B cell (primary cell): ENCODE data around the gene BATF3. TPM values are rescaled to one million over a fixed set of nuclear protein-coding genes. Genes with fewer than 3 reads are reported as not detected.

Source experiments
- ATAC-seq: fragments of 200-7000 bp; cut with Tn5 transposase; one replicate; pipeline ENCODE4 v1.10.0; 2021; ENCODE audit warnings: low read depth, mild to moderate bottlenecking, moderate number of reproducible peaks, moderate library complexity
- CTCF ChIA-PET: fragments of 350-600 bp; sonication (Branson Sonifier 250); formaldehyde crosslinking; loops from one replicate; lab custom pipeline; 2021; ENCODE audit warnings: antibody characterized with exemption, inconsistent platforms; lab: Charles Lee
- POLR2A ChIA-PET: fragments of 350-600 bp; sonication (Branson Sonifier 250); formaldehyde crosslinking; loops from one replicate; lab custom pipeline; 2021; ENCODE audit warnings: antibody characterized with exemption; lab: Charles Lee
- DNase-seq: peaks from one replicate; pipeline ENCODE4 v3.0.0; 2013
- H2AFZ ChIP-seq: 2 replicates; pipeline ENCODE4 v1.6.1; 2012; ENCODE audit warnings: mild to moderate bottlenecking, low read depth, low read length; ENCODE audit not compliant: insufficient read depth, poor library complexity, severe bottlenecking
- H3K27ac ChIP-seq, 2 donors: 1 replicate in 1 of 2; 2 replicates in 1 of 2; pipeline ENCODE4 v1.5.1; 2012 to 2013; ENCODE audit warnings: low read length in 2 of 2, mild to moderate bottlenecking in 2 of 2, moderate library complexity in 1 of 2
- H3K27me3 ChIP-seq, 4 experiments: fragments of 200-600 bp in 1 of 4; sonication (generic) in 1 of 4; replicated peaks in 1 of 4; 1 replicate in 2 of 4; 2 replicates in 2 of 4; pipeline versions ENCODE4 v1.6.1 to v1.7.0; 2013 to 2016; ENCODE audit warnings: low read length in 3 of 4, mild to moderate bottlenecking in 2 of 4, mixed read lengths in 1 of 4, moderate library complexity in 1 of 4; ENCODE audit not compliant: insufficient read depth in 4 of 4, control insufficient read depth in 3 of 4; ENCODE audit errors: control extremely low read depth in 1 of 4
- H3K36me3 ChIP-seq, 2 experiments: replicated peaks in 1 of 2; 1 replicate in 1 of 2; 2 replicates in 1 of 2; pipeline versions ENCODE4 v1.6.1 to v1.7.1; 2013; ENCODE audit warnings: low read length in 1 of 2; ENCODE audit not compliant: insufficient read depth in 2 of 2, control insufficient read depth in 1 of 2; ENCODE audit errors: control extremely low read depth in 1 of 2, extremely low read depth in 1 of 2
- H3K4me1 ChIP-seq, 2 donors: fragments of 200-600 bp in 1 of 2; sonication (generic) in 1 of 2; 1 replicate in 1 of 2; 2 replicates in 1 of 2; pipeline versions ENCODE4 v1.5.1 to v1.6.1; 2013 to 2017; ENCODE audit warnings: low read length in 2 of 2; ENCODE audit not compliant: control insufficient read depth in 2 of 2, insufficient read depth in 2 of 2
- H3K4me2 ChIP-seq: replicated peaks from 2 replicates; pipeline ENCODE3; 2012; ENCODE audit warnings: mild to moderate bottlenecking, low read depth, low read length; ENCODE audit not compliant: poor library complexity, severe bottlenecking
- H3K4me3 ChIP-seq, 5 experiments: fragments of 200-600 bp in 1 of 5; sonication (generic) in 1 of 5; 1 replicate in 3 of 5; 2 replicates in 2 of 5; pipeline versions ENCODE4 v1.5.1 to v1.7.0; 2011 to 2016; ENCODE audit warnings: low read length in 4 of 5, mild to moderate bottlenecking in 4 of 5, low read depth in 2 of 5, control low read depth in 1 of 5, moderate library complexity in 1 of 5; ENCODE audit not compliant: insufficient read depth in 1 of 5; ENCODE audit errors: control extremely low read depth in 1 of 5, extremely low read depth in 1 of 5
- H3K79me2 ChIP-seq: fragments of 200-600 bp; sonication (generic); one replicate; pipeline ENCODE4 v1.6.0; 2016; ENCODE audit warnings: low read length; ENCODE audit not compliant: control insufficient read depth, insufficient read depth
- H3K9ac ChIP-seq: fragments of 200-600 bp; sonication (generic); 2 replicates; pipeline ENCODE4 v1.6.1; 2017; ENCODE audit warnings: mild to moderate bottlenecking, low read length, moderate library complexity
- H3K9me3 ChIP-seq, 3 donors: one replicate each; pipeline versions ENCODE4 v1.6.1 to v1.7.1; 2013; ENCODE audit warnings: low read length in 2 of 3; ENCODE audit not compliant: control insufficient read depth in 2 of 3, insufficient read depth in 1 of 3; ENCODE audit errors: control extremely low read depth in 1 of 3
- H4K20me1 ChIP-seq: 2 replicates; pipeline ENCODE4 v1.6.0; 2012; ENCODE audit warnings: mild to moderate bottlenecking, low read length; ENCODE audit not compliant: insufficient read depth, control insufficient read depth, poor library complexity, severe bottlenecking
- H3K27ac Mint-ChIP-seq: one replicate; pipeline ENCODE4 v1.8.0; 2021; ENCODE audit warnings: mixed read lengths
- H3K27me3 Mint-ChIP-seq: one replicate; pipeline ENCODE4 v1.8.0; 2021; ENCODE audit warnings: mixed read lengths
- H3K4me1 Mint-ChIP-seq: one replicate; pipeline ENCODE4 v1.8.0; 2021; ENCODE audit warnings: mixed read lengths
- H3K4me3 Mint-ChIP-seq: one replicate; pipeline ENCODE4 v1.8.0; 2021; ENCODE audit warnings: mixed read lengths
- H3K9me3 Mint-ChIP-seq: one replicate; pipeline ENCODE4 v1.8.0; 2022; ENCODE audit warnings: mixed read lengths; ENCODE audit not compliant: insufficient read depth
- EZH2 ChIP-seq: IDR thresholded peaks from 2 replicates; pipeline ENCODE4 v1.6.1; 2012; ENCODE audit warnings: borderline replicate concordance, low read depth, mild to moderate bottlenecking, moderate library complexity, low read length; ENCODE audit not compliant: insufficient read depth, poor library complexity, severe bottlenecking
- WGBS: methylation state at CpG from one replicate; pipeline ENCODE4 v1.1.5; 2013; ENCODE audit warnings: missing lambda C conversion rate; ENCODE audit not compliant: insufficient coverage; 5-methylcytosine and 5-hydroxymethylcytosine counted together
- intact Hi-C: fragments of 100-400 bp; cut with micrococcal nuclease; formaldehyde crosslinking; loops from one replicate; pipeline ENCODE4 v1.10.0; 2022
- polyA plus RNA-seq: library from polyadenylated mRNA; depleted of rRNA; stranded (reverse); fragments of >200 nt; gene quantifications from 2 replicates; pipeline ENCODE4 v1.2.3, GENCODE V29; 2012
- total RNA-seq, 2 donors: library from RNA; stranded (reverse); fragments of 120-200 nt in 1 of 2; gene quantifications; 1 replicate in 1 of 2; 2 replicates in 1 of 2; pipeline versions ENCODE4 v1.2.3 to v1.2.4, GENCODE V29; 2013 to 2022
- TF ChIP-seq, protein P1 (sequence below): fragments of 200-600 bp; IDR thresholded peaks from one replicate; pipeline ENCODE4 v1.8.0; 2022; ENCODE audit warnings: antibody characterized with exemption, mild to moderate bottlenecking

The BATF3 gene
- total and polyA plus RNA-seq, 2 donors (not counting 1 experiment from before 2014, with no cell fraction given) = 0.36 to 1.9 TPM

DNA sequence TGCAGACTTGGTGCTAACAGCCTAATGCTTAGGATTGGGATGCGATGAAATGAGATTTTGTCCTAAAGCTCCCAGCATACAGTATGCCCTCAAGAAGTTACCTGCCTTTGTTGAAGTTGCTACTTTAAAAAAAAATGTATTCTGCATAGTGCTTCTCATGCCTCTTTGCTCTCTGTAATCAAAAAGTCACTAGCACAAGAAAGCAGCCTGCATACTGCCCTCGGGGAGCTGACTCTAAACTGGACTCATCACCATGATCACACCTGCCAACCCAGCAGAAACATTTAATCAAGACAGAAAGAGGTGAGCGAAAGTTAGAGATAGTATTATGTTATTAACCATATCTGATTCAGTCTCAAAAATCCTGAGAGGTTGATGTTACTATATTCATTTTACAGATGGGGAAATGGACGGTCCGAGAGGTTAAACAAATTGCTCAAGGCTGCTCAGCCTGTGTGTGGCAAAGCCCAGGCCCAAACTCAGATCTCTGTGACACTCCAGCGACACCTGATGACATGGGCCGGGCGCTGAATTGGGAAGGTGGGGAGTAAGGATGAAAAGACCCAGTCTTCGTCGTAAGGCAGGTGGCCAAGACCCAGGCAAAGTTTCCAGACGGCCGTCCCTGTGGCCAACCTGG lies 1.1 kb downstream of the BATF3 start:
- ATAC-seq = no peak
- no peak for DNase-seq
- Mint-ChIP-seq H3K4me3 (peak overlapping the region; percentile 92), H3K27ac (peak overlapping the region; percentile 27), H3K27me3 (peaks cover 4% of the 10 kb centered on the region), H3K4me1 (peaks cover 39% of the 10 kb centered on the region), H3K9me3 (no peaks in the 10 kb centered on the region)
- H3K4me2 ChIP-seq = peak overlapping the region; percentile 97
- no peaks in the 10 kb centered on the region for H3K9me3 ChIP-seq
- no peaks in the 10 kb centered on the region for H3K36me3 ChIP-seq
- peaks cover 0 to 19% (median 3%) of the 10 kb centered on the region in 4 experiments for H3K27me3 ChIP-seq
- H4K20me1 ChIP-seq = no peaks in the 10 kb centered on the region
- peak overlapping the region; percentile 66 for H3K9ac ChIP-seq
- H3K79me2 ChIP-seq = no peaks in the 10 kb centered on the region
- peak overlapping the region; percentile 84 for H2AFZ ChIP-seq
- no peak overlapping the region for H3K27ac ChIP-seq
- POLR2A ChIA-PET = interaction anchor here (0.8 to 0.9 kb wide), 2 partner anchors 90 to 95 kb away, joined by 3 read pairs; partner anchors contain the start of gene ATF3
- WGBS = 26% methylated on average over 8 of the region's 12 CpGs
- H3K4me3 ChIP-seq = peak overlapping the region; percentile 34 to 70 (median 65)
- peaks cover 31 to 36% of the 10 kb centered on the region in 2 donors for H3K4me1 ChIP-seq
- CTCF ChIA-PET = interaction anchor here (1.1 to 2.0 kb wide), 7 partner anchors 15 to 296 kb away, joined by 3 to 7 read pairs (median 4); no protein-coding TSS in a partner anchor
- TF ChIP-seq, protein P1, sequence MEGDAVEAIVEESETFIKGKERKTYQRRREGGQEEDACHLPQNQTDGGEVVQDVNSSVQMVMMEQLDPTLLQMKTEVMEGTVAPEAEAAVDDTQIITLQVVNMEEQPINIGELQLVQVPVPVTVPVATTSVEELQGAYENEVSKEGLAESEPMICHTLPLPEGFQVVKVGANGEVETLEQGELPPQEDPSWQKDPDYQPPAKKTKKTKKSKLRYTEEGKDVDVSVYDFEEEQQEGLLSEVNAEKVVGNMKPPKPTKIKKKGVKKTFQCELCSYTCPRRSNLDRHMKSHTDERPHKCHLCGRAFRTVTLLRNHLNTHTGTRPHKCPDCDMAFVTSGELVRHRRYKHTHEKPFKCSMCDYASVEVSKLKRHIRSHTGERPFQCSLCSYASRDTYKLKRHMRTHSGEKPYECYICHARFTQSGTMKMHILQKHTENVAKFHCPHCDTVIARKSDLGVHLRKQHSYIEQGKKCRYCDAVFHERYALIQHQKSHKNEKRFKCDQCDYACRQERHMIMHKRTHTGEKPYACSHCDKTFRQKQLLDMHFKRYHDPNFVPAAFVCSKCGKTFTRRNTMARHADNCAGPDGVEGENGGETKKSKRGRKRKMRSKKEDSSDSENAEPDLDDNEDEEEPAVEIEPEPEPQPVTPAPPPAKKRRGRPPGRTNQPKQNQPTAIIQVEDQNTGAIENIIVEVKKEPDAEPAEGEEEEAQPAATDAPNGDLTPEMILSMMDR = no peak
- TF ChIP-seq EZH2 = no peak
- intact Hi-C loops = loop anchor here (1.0 kb wide), 2 partner anchors 89 to 297 kb away; no protein-coding TSS in a partner anchor

DNA sequence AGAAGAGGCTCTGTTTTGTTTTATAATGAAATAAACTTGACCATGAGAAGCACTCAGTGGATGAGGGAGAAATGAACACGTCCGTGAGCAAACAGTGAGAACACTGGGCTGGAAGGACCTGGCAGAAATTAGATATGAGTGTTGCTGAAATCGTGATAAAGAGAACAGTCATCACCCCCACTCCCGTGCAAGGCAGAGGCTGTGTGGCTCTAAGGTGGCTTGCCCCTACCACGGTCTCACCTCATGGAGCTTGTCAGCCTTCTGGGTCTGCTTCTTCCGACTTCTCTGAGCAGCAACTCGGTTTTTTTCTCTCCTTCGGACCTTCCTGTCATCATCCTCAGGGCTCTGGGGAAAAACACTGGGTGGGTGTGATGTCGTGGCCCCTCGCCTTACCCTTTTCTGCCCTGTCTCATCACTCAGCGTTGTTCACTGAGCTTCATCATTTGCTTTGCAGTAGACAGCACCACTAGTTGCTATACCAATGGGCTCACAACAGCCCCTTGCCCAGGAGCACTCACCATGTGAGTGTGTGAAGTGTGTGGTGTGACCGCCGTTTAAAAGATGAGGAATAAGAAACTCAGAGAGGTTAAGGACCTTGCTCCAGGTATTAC lies 2.8 kb downstream of the BATF3 start:
- intact Hi-C loops = no loop called here
- 78% methylated on average over 9 of the region's 13 CpGs for WGBS
- H3K36me3 ChIP-seq = no peaks in the 10 kb centered on the region
- H3K27ac ChIP-seq = no peak overlapping the region
- Mint-ChIP-seq H3K4me3 (peak overlapping the region; percentile 33), H3K4me1 (peaks cover 39% of the 10 kb centered on the region), H3K9me3 (no peaks in the 10 kb centered on the region), H3K27me3 (peaks cover 4% of the 10 kb centered on the region), H3K27ac (no peak overlapping the region)
- TF ChIP-seq, protein P1 = no peak
- TF ChIP-seq EZH2 = no peak
- CTCF ChIA-PET = interaction anchor here (0.7 to 1.5 kb wide), 2 partner anchors 49 to 220 kb away, joined by 3 read pairs; no protein-coding TSS in a partner anchor
- no peaks in the 10 kb centered on the region for H3K9me3 ChIP-seq
- H4K20me1 ChIP-seq = no peaks in the 10 kb centered on the region
- no peak overlapping the region for H3K4me2 ChIP-seq
- H3K27me3 ChIP-seq = peaks cover 0 to 20% (median 3%) of the 10 kb centered on the region in 4 experiments
- peaks cover 31 to 36% of the 10 kb centered on the region in 2 donors for H3K4me1 ChIP-seq
- POLR2A ChIA-PET = no interaction called here
- no peak overlapping the region for H3K9ac ChIP-seq
- no peak for DNase-seq
- ATAC-seq = no peak
- H3K4me3 ChIP-seq = no peak overlapping the region
- no peaks in the 10 kb centered on the region for H3K79me2 ChIP-seq
- H2AFZ ChIP-seq = no peak overlapping the region
